Thoracic aorta (tissue), 2 donors: Measurements from ENCODE around the gene MYOM1. TPM values are rescaled to one million over a fixed set of nuclear protein-coding genes. Genes with fewer than 3 reads are reported as not detected.

Experiments
- ATAC-seq: fragments of 150-250 bp; one replicate; pipeline ENCODE4 v1.8.0; 2017; ENCODE audit warnings: low read depth; ENCODE audit not compliant: insufficient number of reproducible peaks, low FRiP score
- DNase-seq: peaks from one replicate; pipeline ENCODE4 v3.0.0-alpha.2; 2020; ENCODE audit warnings: low spot score
- H3K27ac ChIP-seq, 2 donors: fragments of 200-600 bp; sonication (generic); 1 replicate in 1 of 2; 2 replicates in 1 of 2; pipeline ENCODE4 v1.5.1; 2016; ENCODE audit warnings: mild to moderate bottlenecking in 2 of 2, moderate library complexity in 2 of 2
- H3K27me3 ChIP-seq: fragments of 200-600 bp; sonication (generic); replicated peaks from 2 replicates; pipeline ENCODE4 v1.6.0; 2016; ENCODE audit warnings: mild to moderate bottlenecking; ENCODE audit not compliant: insufficient read depth
- H3K36me3 ChIP-seq: fragments of 200-600 bp; sonication (generic); one replicate; pipeline ENCODE4 v1.5.1; 2016
- H3K4me1 ChIP-seq, 2 donors: fragments of 200-600 bp; sonication (generic); 1 replicate in 1 of 2; 2 replicates in 1 of 2; pipeline versions ENCODE4 v1.5.1 to v1.6.0; 2016; ENCODE audit warnings: low read depth in 2 of 2, mild to moderate bottlenecking in 1 of 2; ENCODE audit not compliant: control insufficient read depth in 1 of 2
- H3K4me3 ChIP-seq: fragments of 200-600 bp; sonication (generic); 2 replicates; pipeline ENCODE4 v1.5.1; 2016; ENCODE audit warnings: mild to moderate bottlenecking
- H3K9me3 ChIP-seq: fragments of 200-600 bp; sonication (generic); 2 replicates; pipeline ENCODE4 v1.5.1; 2016
- total RNA-seq, 2 donors: library from RNA; depleted of rRNA; stranded (reverse); fragments of >200 nt; gene quantifications; one replicate each; pipeline versions ENCODE4 v1.1.0 to v1.2.3, GENCODE V29; 2016
- TF ChIP-seq, protein P1 (sequence below): fragments of 200-600 bp; sonication (generic); IDR thresholded peaks from one replicate; pipeline ENCODE4 v1.5.1; 2019; ENCODE audit warnings: antibody characterized with exemption

The MYOM1 gene
- total RNA-seq, 2 donors from 2014 or later: 16.1 to 27.2 TPM

DNA sequence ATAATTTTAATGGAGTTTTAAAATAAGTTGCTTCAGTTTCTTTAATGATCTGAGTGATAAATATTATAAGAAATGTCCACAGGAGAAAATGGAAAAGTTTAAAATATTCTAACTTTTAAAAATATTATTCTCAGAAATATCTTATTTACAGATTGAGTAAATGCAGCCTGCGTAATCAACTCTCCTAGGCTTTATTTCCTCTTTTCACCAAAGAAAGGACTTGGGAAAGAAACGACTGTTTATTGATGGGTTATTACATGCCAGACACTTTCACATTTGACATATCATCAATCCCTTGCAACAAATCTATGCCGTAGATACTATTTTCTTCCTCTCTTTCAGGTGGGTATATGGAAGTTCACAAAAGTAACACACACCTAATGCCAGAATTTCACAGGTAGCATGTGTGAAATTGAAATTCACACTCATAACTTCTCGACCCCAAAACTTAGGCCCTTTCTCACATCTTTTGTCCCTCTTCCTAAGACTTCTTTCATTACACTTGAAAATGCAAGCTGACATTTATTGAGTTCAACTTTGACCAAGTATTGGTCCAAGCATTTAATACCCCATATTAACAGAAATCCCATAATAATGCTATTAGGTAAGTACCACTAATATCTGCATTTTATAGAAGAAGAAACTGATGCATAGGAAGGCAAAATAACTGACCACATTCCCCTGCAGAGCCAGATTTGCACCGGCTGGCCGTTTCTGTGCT is 49.2 kb downstream of the MYOM1 start:
- no peaks in the 10 kb centered on the region for H3K9me3 ChIP-seq
- H3K4me1 ChIP-seq: no peaks in the 10 kb centered on the region
- TF ChIP-seq, protein P1, sequence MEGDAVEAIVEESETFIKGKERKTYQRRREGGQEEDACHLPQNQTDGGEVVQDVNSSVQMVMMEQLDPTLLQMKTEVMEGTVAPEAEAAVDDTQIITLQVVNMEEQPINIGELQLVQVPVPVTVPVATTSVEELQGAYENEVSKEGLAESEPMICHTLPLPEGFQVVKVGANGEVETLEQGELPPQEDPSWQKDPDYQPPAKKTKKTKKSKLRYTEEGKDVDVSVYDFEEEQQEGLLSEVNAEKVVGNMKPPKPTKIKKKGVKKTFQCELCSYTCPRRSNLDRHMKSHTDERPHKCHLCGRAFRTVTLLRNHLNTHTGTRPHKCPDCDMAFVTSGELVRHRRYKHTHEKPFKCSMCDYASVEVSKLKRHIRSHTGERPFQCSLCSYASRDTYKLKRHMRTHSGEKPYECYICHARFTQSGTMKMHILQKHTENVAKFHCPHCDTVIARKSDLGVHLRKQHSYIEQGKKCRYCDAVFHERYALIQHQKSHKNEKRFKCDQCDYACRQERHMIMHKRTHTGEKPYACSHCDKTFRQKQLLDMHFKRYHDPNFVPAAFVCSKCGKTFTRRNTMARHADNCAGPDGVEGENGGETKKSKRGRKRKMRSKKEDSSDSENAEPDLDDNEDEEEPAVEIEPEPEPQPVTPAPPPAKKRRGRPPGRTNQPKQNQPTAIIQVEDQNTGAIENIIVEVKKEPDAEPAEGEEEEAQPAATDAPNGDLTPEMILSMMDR: no peak
- no peak for DNase-seq
- no peak overlapping the region for H3K27ac ChIP-seq
- no peaks in the 10 kb centered on the region for H3K27me3 ChIP-seq
- H3K4me3 ChIP-seq: no peak overlapping the region
- H3K36me3 ChIP-seq: peaks cover 16% of the 10 kb centered on the region
- ATAC-seq: no peak

- Histone ChIP-seq H3K27ac (no peak overlapping the region), H3K9me3 (no peaks in the 10 kb centered on the region), H3K36me3 (peaks cover 11% of the 10 kb centered on the region), H3K4me1 (no peaks in the 10 kb centered on the region), H3K4me3 (no peak overlapping the region), H3K27me3 (no peaks in the 10 kb centered on the region)
- no peak for DNase-seq
- TF ChIP-seq, protein P1: no peak
- no peak for ATAC-seq
These were observed 55.4 kb downstream of the MYOM1 start for GRCh38 chr18:3164381-3164780.

- no peaks in the 10 kb centered on the region for H3K27me3 ChIP-seq
- no peak overlapping the region for H3K27ac ChIP-seq
- H3K4me1 ChIP-seq: no peaks in the 10 kb centered on the region
- no peaks in the 10 kb centered on the region for H3K9me3 ChIP-seq
- no peak overlapping the region for H3K4me3 ChIP-seq
- TF ChIP-seq, protein P1: no peak
- DNase-seq: no peak
- ATAC-seq: no peak
- H3K36me3 ChIP-seq: peaks cover 11% of the 10 kb centered on the region
These were observed 55.8 kb downstream of the MYOM1 start for GRCh38 chr18:3163968-3164367.

DNA sequence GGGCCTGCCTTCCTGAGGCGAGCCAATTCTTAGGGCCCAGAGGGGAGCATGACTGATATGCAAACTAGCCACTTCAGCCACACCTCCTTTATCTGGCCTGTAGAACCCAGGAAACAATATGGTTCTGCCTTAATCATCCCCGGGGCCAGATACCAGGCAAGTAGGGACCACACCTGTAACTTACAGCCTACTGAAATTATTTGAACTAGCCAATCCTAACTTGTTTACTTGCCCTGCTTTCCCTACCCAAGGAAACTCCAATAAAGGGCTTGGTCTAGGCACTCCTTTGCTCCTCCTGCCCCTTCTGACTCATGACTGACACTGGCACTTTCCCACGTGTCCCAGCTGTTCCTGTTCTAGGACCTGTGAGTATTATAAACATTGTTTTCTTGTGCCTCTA is 57.6 kb downstream of the MYOM1 start:
- peaks cover 6% of the 10 kb centered on the region for H3K36me3 ChIP-seq
- peaks cover 0 to 2% of the 10 kb centered on the region in 2 donors for H3K4me1 ChIP-seq
- no peaks in the 10 kb centered on the region for H3K27me3 ChIP-seq
- no peak overlapping the region for H3K4me3 ChIP-seq
- no peaks in the 10 kb centered on the region for H3K9me3 ChIP-seq
- TF ChIP-seq, protein P1: no peak
- H3K27ac ChIP-seq: no peak overlapping the region
- DNase-seq (no peak), ATAC-seq (no peak)

GRCh38 chr18:3159830-3160229 is 59.9 kb downstream of the MYOM1 start:
- Histone ChIP-seq H3K27ac (no peak overlapping the region), H3K27me3 (no peaks in the 10 kb centered on the region), H3K36me3 (no peaks in the 10 kb centered on the region), H3K4me1 (peaks cover 11 to 24% of the 10 kb centered on the region in 2 donors), H3K4me3 (no peak overlapping the region), H3K9me3 (no peaks in the 10 kb centered on the region)
- TF ChIP-seq, protein P1: no peak
- ATAC-seq (no peak), DNase-seq (no peak)
